Central memory CD4-positive, alpha-beta T cell (primary cell): ENCODE results near the gene ARSD.
"Not testable (repeated sequence)": the region's sequence is repeated elsewhere in the genome, so short reads cannot be mapped to it uniquely, and the experiment has no call there.

ENCODE experiments used
- DNase-seq: peaks from one replicate; pipeline ENCODE4 v3.0.0; 2022
- total RNA-seq, 3 experiments: gene quantifications; one replicate each; lab custom pipeline; 2026; lab: John Stamatoyannopoulos, UW

The ARSD gene, protein sequence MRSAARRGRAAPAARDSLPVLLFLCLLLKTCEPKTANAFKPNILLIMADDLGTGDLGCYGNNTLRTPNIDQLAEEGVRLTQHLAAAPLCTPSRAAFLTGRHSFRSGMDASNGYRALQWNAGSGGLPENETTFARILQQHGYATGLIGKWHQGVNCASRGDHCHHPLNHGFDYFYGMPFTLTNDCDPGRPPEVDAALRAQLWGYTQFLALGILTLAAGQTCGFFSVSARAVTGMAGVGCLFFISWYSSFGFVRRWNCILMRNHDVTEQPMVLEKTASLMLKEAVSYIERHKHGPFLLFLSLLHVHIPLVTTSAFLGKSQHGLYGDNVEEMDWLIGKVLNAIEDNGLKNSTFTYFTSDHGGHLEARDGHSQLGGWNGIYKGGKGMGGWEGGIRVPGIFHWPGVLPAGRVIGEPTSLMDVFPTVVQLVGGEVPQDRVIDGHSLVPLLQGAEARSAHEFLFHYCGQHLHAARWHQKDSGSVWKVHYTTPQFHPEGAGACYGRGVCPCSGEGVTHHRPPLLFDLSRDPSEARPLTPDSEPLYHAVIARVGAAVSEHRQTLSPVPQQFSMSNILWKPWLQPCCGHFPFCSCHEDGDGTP
- total RNA-seq, result 0.88 to 5.5 (median 1.2) reads per million in 3 experiments

DNA sequence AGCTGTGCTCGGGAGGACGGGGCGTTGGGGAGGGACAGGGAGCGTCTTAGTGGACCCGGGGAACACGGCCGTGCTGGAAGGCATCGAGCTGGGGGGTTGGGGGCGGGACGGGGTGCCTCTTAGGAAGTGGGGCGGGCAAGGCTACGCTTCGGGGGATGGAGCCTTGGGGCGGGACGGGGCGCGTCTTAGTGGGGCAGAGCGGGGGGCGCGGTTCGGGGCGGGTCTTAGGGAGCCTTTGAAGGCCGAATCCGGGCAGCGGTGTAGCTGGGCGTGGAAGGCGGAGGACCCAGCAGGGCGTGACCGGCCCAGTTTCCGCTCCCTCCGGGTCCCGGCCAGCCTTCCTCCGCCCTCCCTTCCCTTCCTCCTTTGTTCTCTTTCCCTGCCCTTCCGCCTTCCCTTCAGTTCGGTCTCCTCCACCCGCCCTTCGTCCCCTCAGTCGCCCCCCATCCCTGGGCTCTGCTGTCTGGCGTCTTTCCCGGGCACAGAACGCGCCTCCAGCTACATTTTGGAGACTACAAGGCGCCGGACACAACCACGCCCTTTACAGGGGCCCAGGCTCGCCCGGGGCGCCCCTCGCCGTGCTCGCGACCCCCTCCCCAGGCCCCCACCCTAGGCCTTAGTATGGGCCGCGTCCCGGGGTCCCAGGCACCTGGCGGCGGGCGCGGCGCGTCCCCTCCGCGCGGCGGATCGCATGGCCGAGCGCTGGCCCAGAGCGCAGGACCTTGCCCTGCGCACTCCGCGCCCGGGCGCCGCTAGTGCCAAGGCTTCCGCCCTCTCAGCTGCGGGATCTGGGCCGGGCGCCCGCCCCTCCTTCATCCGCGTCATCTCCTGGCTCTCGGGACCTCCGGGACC, at the start of gene ARSD:
Gene ARSD (minus strand): TSS at position 757 of the 852 bp plus-strand sequence. CDS start 64 bp downstream, at position 693.
- DNase-seq, result peak; percentile 14

DNA sequence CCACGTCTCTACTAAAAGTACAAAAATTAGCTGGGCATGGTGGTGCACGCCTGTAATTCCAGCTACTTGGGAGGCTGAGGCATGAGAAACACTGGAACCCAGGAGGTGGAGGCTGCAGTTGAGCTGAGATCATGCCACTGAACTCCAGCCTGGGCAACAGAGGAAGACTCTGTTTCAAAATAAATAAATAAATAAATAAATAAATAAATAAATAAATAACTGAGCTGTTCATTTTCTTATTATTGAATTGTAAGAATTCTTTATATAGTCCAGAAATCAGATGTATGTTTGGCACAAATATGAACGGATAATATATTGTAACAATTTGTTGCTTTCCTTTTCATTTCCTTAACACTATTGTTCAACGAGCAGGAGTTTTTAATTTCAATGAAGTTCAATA, 49.5 kb upstream of the ARSD start:
- not testable (repeated sequence) for DNase-seq

DNA sequence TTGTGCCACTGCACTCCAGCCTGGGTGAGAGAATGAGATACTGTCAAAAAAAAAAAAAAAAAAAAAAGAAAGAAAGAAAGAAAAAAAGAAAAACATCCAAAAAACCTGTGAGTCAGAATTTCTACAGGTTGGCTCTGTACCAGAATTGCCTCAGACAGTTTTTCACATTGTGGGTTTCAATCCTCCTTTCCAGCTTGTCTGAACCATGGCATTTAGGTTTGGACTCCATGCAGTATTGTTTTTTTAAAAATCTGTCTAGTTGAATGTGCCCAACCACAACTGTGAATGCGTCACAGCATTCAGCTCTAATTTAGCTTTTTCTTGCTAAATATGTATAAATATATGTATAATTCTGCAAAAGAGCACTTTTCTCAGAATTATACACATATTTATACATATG, 45.8 kb upstream of the ARSD start:
- no peak for DNase-seq

DNA sequence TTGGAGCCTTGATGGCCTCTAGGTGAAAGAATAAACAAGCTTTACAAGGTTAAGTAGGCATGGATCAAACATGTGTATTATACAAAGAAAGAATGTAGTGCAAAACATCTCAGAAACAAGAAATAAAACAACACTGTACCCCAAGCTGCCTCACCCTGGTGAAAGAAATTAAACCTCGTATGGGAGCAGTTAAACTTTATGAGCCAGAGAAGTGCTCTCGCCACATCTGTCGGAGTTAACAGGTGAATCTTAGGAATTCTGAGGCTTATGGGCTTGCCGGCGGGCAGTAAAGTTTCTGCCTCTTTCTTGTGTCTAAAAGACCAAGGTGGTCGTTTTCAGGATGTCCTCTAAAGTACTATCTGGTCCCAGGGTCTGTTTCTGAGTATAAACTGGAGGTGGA, 43.3 kb upstream of the ARSD start:
- DNase-seq, result no peak

DNA sequence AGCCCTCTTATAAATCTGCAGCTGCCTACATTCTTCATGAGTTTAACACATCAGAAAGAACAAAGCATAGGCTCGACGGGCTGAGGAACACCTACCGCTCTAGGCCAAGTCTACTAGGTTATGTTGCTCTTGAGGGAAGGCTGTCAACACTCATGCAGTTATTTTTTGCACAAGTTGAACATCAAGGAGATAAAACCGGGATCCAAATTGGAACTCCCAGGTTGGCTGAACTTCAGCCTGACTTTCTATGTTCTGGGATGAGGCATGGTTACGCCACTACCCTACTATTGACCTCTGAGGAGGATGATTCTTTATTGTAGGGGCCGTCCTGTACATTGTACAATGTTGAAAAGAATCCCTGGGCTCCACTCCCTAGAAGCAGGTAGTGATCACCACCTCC, 39.9 kb upstream of the ARSD start:
- no peak for DNase-seq

DNA sequence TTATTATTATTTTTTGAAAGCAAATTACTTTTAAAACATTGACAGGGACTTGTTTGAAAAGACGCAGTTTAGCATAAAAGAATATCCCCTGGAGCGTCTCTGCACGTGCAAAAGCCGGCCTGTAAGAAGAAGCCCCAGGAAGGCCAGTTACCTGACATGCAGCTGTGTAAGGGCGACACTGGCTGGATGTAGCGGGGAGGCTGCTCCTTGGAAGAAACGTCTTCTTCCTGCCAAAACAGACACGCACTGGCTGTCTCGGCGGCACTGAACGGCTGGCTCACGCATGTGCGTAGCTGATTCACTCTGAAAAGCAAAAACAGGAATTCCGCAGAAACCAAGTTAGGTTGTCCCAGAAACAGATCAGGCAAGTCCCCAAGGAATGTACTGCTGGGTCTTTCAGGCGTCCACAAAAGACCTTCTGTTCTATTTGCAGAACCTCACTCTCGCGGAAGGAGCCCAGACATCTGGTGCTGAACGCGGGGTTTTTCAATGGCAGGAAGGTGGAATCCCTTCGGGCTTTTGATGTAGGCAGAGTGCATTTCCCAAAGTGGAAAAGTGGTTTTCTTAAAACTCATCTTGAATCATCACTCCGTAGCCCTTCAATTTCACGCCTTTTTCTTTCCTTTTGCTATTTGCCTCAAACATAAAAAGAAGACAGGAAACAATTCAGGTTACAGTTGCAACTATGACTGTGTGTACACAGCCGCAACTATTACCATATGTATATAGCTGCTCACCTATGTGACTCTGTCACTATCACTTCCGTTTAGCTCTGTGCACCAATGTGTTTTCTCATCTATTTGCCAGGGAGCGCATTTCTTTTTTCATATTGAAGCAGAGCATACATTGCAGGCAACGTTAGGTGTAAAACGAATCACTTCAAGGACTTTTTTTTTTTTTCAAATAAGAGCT, 39.1 kb upstream of the ARSD start:
- no peak for DNase-seq

DNA sequence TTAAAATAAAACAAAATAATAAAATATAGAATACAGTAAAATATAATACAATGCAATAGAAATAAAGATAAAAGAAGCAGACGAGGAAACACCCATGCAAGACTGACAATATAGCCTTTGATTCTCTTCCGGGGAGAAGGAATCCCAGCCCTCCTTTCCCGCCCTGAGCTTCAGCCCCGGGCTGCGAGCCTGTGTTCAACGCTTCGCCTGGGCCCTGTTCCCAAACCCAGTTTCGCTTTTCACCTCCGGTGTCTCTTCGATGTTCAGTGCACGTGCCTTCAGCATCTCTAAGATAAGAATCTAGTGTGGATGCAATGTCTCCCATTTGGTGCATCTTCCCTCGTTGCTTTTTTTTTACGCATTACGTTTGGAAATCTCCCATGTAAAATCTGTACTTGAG, 38.4 kb upstream of the ARSD start:
- no peak for DNase-seq

DNA sequence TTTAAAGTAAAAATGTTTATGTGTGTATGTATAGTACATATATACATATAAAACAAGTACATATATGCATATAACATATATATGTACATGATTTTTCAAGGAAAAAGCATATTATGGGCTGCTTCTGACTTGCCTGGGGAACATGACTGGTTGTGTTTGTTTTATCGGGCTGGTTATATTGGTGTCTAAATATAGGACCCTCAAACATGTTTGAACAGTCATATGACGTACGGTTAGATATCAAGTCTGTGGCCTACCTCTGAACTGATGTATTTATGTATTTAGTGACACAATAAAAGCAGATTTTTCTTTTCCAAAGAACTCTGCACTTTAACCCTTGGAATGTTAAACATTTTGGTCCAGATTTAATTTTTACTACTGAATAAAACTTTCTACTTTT, 37.9 kb upstream of the ARSD start:
- no peak for DNase-seq

DNA sequence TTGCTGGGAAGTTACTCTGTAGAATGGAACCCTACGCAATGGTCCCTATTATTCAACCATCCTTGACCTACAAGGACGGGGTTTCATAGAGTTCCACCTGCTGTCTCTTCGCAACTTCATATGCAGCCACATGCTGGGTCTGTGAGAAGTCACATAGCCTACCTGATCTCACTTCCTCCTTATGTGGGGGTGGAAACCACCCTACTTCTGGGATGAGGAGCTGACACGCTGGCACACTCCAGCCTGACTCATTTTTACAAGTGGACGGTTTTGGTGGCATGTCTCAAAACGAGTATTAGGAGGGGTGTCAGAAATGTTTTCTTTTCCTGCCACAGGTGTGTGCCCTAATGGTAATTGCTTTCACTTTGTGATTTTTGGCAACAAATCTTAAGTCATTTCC, 36.8 kb upstream of the ARSD start:
- no peak for DNase-seq

DNA sequence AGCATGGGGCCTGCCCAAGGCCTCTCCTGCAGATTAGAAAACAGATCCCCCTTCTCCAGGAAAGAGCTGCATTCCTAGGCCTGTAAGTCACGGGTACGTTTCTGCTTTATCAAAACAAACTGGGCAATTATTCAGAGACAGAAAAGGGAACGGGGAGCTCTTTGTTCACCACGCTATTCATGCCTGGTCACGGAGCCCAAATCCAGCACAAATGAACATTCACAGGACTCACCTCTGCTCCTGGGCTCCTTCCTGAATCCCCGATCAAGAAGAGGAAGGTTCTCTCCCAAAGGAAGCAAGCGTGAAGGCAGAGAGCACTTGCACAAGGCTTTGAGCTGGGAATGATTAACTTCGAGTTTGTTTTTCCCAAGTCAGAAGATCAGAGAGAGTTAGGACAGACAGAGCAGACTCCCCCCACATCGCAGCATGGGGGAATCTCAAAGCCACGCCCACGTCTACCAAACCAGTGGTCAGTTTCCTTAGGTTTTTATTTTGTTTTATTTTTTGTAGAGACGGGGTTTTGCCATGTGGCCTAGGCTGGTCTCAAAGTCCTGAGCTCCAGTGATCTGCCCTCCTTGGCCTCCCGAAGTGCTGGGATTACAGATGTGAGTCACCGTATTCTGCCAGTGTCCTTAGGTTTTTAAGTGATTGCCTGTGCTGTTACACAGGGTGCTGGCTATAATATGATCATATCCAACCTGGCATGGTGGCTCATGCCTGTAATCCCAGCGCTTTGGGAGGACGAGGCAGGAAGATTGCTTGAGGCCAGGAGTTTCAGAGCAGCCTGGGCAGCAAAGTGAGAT, 35.1 kb upstream of the ARSD start:
- not testable (repeated sequence) for DNase-seq

DNA sequence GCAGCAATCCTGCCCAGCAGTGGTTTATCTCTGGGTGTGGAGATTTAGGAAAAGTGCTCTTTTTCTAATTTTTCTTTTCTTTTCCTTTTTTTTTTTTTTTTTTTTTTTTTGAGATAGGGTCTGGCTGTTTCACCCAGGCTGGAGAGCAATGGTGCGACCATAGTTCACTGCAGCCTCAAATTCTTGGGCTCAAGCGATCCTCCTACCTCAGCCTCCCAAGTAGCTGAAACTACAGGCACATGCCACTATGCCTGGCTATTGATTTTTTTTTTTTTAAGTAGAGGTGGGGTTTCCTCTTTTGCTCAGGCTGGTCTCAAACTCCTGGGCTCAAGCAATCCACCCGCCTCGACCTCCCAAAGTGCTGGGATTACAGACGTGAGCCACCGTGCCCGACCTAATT, 34.3 kb upstream of the ARSD start:
- not testable (repeated sequence) for DNase-seq

DNA sequence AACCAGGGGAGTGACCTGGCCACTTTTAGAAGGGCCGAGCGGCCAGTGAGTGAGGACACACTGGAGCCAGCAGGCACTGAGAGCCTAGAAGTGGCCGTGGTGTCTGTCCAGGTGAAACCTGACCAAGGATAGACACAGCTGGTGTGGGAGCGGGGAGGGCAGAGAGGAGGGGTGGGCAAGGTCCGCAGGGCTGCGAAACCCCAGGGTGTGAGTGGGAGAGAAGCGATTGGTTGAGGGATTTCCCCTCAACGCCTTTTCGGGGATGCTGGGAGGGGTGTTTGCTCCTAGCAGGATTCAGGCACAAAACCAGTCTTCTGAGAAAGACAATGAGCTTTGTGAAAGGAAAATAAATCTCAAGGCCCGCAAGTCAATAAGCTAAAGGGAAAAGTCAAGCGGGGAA, 33.2 kb upstream of the ARSD start:
- no peak for DNase-seq

DNA sequence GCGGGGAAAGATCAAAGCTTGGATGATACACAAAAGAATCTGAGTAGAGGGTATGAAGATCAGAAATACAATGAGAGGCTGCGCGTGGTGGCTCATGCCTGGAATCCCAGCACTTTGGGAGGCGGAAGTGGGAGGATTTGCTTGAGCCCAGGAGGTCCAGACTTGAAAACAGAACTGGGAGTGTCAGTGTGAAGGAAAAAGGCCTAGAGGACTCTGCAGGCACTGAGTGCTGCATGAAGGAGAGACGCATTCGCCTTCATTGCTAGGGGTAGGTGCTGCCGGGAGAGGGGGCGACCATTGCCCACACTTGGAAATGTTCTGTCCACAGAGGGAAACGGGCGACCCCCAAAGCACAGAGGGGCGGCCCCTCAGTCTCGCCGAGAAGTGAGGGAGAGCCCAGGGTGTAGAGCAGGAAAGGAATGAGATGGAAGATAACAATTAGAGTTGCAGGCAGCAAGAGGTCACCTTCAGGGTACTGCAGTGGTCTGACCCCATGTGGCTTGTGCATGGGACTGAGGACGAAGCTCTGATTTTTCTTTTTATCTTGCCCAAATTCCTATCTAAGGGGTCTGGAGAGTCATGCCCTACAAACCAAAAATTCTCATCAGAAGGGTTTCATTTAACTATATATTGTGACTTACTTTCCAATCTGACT, 31.8 kb upstream of the ARSD start:
- DNase-seq, result no peak

DNA sequence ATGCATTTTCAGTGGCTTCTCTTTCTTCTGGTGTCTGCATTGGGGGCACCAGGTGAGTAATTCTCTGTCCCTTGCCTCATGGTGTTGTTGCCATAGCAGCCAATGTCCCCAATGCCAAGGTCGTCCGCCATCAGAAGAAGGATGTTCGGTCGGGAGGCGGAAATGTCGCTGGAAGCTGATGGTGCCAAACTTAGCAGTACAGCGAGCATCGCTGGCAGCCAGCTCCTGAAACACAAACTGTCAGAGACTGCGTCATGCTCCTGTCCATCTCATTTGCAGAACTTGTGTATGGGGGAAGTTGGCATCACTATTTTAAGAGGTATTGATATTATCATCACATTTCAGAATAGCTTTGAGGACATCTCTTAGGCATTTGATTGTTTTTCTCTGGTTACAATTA, 29.1 kb upstream of the ARSD start:
- DNase-seq, result no peak

DNA sequence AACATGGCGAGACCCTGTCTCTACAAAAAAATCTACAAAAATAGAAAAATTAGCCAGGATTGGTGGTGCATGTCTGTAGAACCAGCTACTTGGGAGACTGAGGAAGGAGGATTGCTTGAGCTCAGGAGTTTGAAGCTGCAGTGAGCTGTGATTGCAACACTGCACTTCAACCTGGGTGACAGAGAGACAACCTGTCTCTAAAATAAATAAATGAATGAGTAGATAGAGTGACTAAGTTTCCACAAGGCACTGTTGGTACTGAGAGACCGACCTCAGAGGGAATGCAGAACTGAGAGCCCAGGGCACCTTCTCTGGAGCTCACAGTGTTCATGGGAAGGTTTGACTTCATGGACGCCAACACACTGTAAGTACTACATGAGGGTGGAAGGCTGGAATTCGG, 26.7 kb upstream of the ARSD start:
- no peak for DNase-seq

DNA sequence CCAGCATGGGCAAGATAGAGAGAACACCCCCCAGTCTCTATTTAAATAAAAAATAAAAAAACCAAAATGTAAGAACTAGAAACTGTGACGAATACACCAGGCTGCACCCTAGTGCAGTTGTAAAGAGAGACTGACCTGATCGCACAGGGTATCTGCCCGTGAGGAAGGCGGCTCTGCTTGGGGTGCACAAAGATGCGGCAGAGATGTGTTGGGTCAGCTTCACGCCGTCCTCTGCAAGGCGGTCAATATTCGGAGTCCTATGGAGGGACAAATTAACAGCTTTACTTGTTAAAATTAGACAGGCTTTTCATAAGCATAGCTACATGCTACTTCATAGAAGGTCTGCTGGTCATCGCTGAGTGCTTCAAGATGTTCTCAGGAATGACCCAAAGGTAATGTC, 26.1 kb upstream of the ARSD start:
- DNase-seq, result no peak

DNA sequence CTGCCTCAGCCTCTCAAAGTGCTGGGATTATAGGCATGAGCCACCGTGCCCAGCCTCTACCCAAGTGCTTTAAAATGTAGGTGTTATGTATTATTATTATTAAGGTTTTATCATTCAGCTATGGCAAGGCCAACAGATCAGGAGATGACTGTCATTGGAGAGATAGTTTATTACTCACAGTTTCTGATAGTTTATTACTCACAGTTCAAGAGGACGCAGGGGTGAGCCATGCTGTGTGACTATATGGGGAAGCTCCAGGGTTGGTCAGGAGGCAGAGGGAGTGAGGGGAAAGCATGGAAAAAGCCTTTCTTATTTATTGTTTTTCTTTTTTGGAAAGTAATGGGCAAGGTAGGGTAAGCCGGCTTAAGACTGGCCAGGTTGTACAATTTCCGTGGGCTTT, 25.4 kb upstream of the ARSD start:
- no peak for DNase-seq

DNA sequence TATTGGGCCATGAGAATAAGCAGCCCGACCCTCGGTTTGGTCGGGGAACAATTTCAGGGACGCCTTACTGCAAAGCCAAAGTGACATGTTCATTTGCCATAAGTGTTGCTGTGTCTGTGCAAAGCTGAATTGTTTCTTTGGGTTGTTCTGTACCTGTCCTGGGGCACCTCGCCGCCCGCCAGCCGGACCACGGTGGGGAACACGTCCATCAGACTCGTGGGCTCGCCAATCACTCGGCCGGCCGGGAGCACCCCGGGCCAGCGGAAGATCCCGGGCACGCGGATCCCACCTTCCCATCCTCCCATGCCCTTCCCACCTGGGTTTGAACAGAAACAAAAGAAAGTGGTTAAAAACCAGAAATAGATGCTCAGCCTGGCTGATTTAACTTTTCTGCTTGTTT, 8.8 kb upstream of the ARSD start:
- DNase-seq, result not testable (repeated sequence)

DNA sequence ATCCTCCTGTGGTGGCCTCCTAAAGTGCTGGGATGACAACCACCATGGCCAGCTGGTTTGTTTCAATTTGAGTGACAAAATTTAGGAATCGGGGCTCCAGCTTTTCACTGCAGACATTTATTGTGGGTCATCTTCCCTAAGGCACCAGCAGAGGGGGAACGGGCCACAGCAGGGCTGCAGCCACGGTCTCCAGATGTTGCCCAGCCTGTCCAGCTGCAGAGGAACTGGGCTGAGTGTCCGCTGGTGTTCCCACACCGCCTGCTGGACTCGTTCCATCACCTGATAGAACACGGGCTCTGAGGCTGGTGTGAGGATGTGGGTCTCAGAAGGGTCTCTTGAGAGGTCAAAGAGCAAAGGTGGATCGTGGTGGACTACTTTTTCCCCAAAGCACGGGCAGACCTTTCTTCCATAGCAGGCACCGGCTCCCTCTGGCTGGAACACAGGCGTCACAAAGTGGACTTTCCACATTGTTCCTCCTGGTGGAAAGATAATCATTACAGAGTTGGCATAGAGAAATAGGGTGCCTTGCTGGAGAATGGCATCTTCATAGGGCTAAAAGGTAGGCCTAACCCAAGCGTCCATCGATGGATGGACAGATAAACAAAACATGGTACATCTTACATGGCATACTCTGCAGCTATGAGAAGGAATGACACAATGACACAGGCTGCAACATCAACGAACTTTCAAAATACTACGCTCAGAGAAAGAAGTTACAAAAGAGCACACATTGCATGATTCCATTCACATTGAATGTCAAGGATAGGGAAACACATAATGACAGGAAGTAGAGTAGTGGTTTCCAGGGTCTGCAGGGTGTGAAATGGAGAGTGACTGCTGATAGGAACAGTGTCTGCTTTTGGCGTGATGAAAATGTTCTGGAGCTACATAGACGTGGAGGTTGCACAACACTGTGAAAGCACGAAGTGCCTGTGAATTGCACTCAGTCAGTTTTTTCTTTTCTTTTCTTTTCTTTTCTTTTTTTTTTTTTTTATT, 5.9 kb upstream of the ARSD start:
- no peak for DNase-seq
